Endothelial cell of umbilical vein (primary cell): ENCODE measurements around the gene ITGB2. TPM values are rescaled to one million over a fixed set of nuclear protein-coding genes. Genes with fewer than 3 reads are reported as not detected.

Experiments
- Bru-seq: library from RNA; stranded (reverse); fragments of 400-500 nt; gene quantifications from one replicate; lab custom pipeline; 2021; lab: Mats Ljungman, UMichigan
- BruChase-seq, 2 experiments: library from RNA; stranded (reverse); fragments of 400-500 nt; gene quantifications; one replicate each; lab custom pipeline; 2021; lab: Mats Ljungman, UMichigan
- BruUV-seq: library from RNA; stranded (reverse); fragments of 400-500 nt; replicated peaks from 2 replicates; lab custom pipeline; 2021; lab: Mats Ljungman, UMichigan
- CTCF ChIA-PET: fragments of 300-600, 350-600 bp; sonication (Branson Sonifier 250); formaldehyde crosslinking; loops from one replicate; lab custom pipeline; 2021; ENCODE audit warnings: antibody characterized with exemption, inconsistent platforms; lab: Charles Lee
- POLR2A ChIA-PET: fragments of 300-600, 350-600 bp; sonication (Branson Sonifier 250); formaldehyde crosslinking; loops from one replicate; lab custom pipeline; 2021; ENCODE audit warnings: antibody characterized with exemption, inconsistent platforms; lab: Charles Lee
- DNase-seq: peaks from one replicate; pipeline ENCODE4 v3.0.0-alpha.2; 2011; ENCODE audit warnings: low read depth, low spot score
- FAIRE-seq: peaks from 2 replicates; lab custom pipeline; 2011; peaks lifted over from hg19 to GRCh38; lab: Jason Lieb, UNC
- H2AFZ ChIP-seq: 2 replicates; pipeline ENCODE4 v1.6.0; 2012; ENCODE audit warnings: low read depth, low read length, control low read depth, inconsistent platforms
- H3K27ac ChIP-seq: 2 replicates; pipeline ENCODE4 v1.5.1; 2011; ENCODE audit warnings: low read depth, mild to moderate bottlenecking, control low read depth, low read length, moderate library complexity; ENCODE audit not compliant: insufficient read depth
- H3K27me3 ChIP-seq, 2 experiments: 2 replicates each; pipeline versions ENCODE4 v1.6.0 to v1.6.1; 2011; ENCODE audit warnings: low read length in 2 of 2, mixed read lengths in 1 of 2; ENCODE audit not compliant: control insufficient read depth in 2 of 2, insufficient read depth in 2 of 2
- H3K36me3 ChIP-seq, 2 experiments: 2 replicates in 1 of 2; 3 replicates in 1 of 2; pipeline ENCODE4 v1.5.1; 2011; ENCODE audit warnings: low read length in 2 of 2, mild to moderate bottlenecking in 1 of 2, moderate library complexity in 1 of 2; ENCODE audit not compliant: control insufficient read depth in 2 of 2, insufficient read depth in 2 of 2; ENCODE audit errors: extremely low read depth in 1 of 2
- H3K4me1 ChIP-seq: 3 replicates; pipeline ENCODE4 v1.5.1; 2011; ENCODE audit warnings: mild to moderate bottlenecking, low read length; ENCODE audit not compliant: control insufficient read depth, insufficient read depth; ENCODE audit errors: extremely low read depth
- H3K4me2 ChIP-seq: 2 replicates; pipeline ENCODE4 v1.6.1; 2011; ENCODE audit warnings: low read length, control low read depth, mixed read lengths; ENCODE audit not compliant: insufficient read depth
- H3K4me3 ChIP-seq, 3 experiments: fragments of 200-600 bp in 1 of 3; sonication (generic), shearing (Covaris generic) in 1 of 3; replicated peaks in 1 of 3; 2 replicates each; pipeline ENCODE4 v1.5.1; 2011 to 2016; ENCODE audit warnings: control low read depth in 3 of 3, low read length in 3 of 3, mild to moderate bottlenecking in 2 of 3, inconsistent platforms in 1 of 3, low read depth in 1 of 3, moderate library complexity in 1 of 3; ENCODE audit not compliant: insufficient read depth in 1 of 3
- H3K79me2 ChIP-seq: 2 replicates; pipeline ENCODE4 v1.6.0; 2012; ENCODE audit warnings: low read length, inconsistent platforms; ENCODE audit not compliant: control insufficient read depth, insufficient read depth
- H3K9ac ChIP-seq: replicated peaks from 2 replicates; pipeline ENCODE3; 2011; ENCODE audit warnings: low read length, control low read depth; ENCODE audit not compliant: insufficient read depth; ENCODE audit errors: extremely low read depth
- H3K9me1 ChIP-seq: replicated peaks from 3 replicates; pipeline ENCODE4 v1.6.0; 2011; ENCODE audit warnings: mild to moderate bottlenecking, low read length; ENCODE audit not compliant: control insufficient read depth, insufficient read depth; ENCODE audit errors: extremely low read depth
- H3K9me3 ChIP-seq: replicated peaks from 2 replicates; pipeline ENCODE4 v1.5.1; 2012; ENCODE audit warnings: low read length, inconsistent platforms; ENCODE audit not compliant: control insufficient read depth, insufficient read depth
- H4K20me1 ChIP-seq: replicated peaks from 2 replicates; pipeline ENCODE3; 2011; ENCODE audit warnings: mild to moderate bottlenecking, low read length; ENCODE audit not compliant: control insufficient read depth, insufficient read depth; ENCODE audit errors: extremely low read depth
- CTCF ChIP-seq, 2 donors: IDR thresholded peaks; 1 replicate in 1 of 2; 2 replicates in 1 of 2; pipeline ENCODE4 v1.5.1; 2011; ENCODE audit warnings: low read length in 2 of 2, mild to moderate bottlenecking in 2 of 2, moderate library complexity in 2 of 2, control low read depth in 1 of 2, inconsistent platforms in 1 of 2, low read depth in 1 of 2; ENCODE audit not compliant: insufficient read depth in 1 of 2; ENCODE audit errors: extremely low read depth in 1 of 2
- EZH2 ChIP-seq: IDR thresholded peaks from 2 replicates; pipeline ENCODE4 v1.6.1; 2012; ENCODE audit warnings: borderline replicate concordance, low read depth, mild to moderate bottlenecking, moderate library complexity, low read length, inconsistent platforms; ENCODE audit not compliant: severe bottlenecking
- FOS ChIP-seq: IDR thresholded peaks from 2 replicates; pipeline ENCODE4 v1.6.1; 2011; ENCODE audit warnings: mild to moderate bottlenecking, low read length, moderate library complexity, borderline replicate concordance; ENCODE audit not compliant: insufficient read depth
- GATA2 ChIP-seq: IDR thresholded peaks from 2 replicates; pipeline ENCODE4 v1.7.0; 2011; ENCODE audit warnings: low read depth, mild to moderate bottlenecking, moderate library complexity, mixed read lengths, low read length; ENCODE audit not compliant: insufficient read length, insufficient read depth
- JUN ChIP-seq: IDR thresholded peaks from 2 replicates; pipeline ENCODE4 v1.6.1; 2011; ENCODE audit warnings: borderline replicate concordance, low read depth; ENCODE audit not compliant: insufficient read length, insufficient read depth
- MYC ChIP-seq: IDR thresholded peaks from one replicate; pipeline ENCODE4 v1.6.1; 2011; ENCODE audit warnings: mild to moderate bottlenecking, low read depth, low read length
- POLR2A ChIP-seq: IDR thresholded peaks from 2 replicates; pipeline ENCODE4 v1.6.1; 2012; ENCODE audit warnings: low read depth, mild to moderate bottlenecking, control low read depth, low read length
- POLR2AphosphoS5 ChIP-seq: IDR thresholded peaks from 2 replicates; pipeline ENCODE4 v1.6.1; 2012; ENCODE audit warnings: low read depth, mild to moderate bottlenecking, control low read depth, low read length, moderate library complexity; ENCODE audit not compliant: insufficient read depth
- dilution Hi-C: fragments of 300-500 bp; cut with MboI; formaldehyde crosslinking; loops from one replicate; pipeline ENCODE4 v1.15.0; 2019; ENCODE audit warnings: low sequenced_read_pairs; ENCODE audit not compliant: extremely low pct_ligation_motif_present
- intact Hi-C: fragments of 100-400 bp; cut with micrococcal nuclease; formaldehyde crosslinking; loops from one replicate; pipeline ENCODE4 v1.10.0; 2022
- long read RNA-seq: library from polyadenylated mRNA; stranded (forward); transcript quantifications from one replicate; pipeline ENCODE4 v2.0.0, GENCODE V29; 2021
- polyA minus RNA-seq, 3 experiments: library from RNA; depleted of rRNA, polyadenylated mRNA; stranded (reverse); fragments of >200 nt; gene quantifications; 1 replicate in 1 of 3; 2 replicates in 2 of 3; pipeline ENCODE4 v1.2.3, GENCODE V29; 2011
- polyA plus RNA-seq, 4 experiments: library from polyadenylated mRNA; depleted of rRNA in 3 of 4; stranded (reverse) in 3 of 4; unstranded in 1 of 4; fragments of >200 nt; gene quantifications; 2 replicates each; pipeline versions ENCODE4 v1.2.1 to v1.2.3, GENCODE V29; 2011 to 2012; ENCODE audit warnings: missing spikeins in 1 of 4
- total RNA-seq: library from RNA; stranded (reverse); gene quantifications from 2 replicates; pipeline ENCODE4 v1.2.3, GENCODE V29; 2021
- TF ChIP-seq, protein P1 (sequence below): IDR thresholded peaks from 2 replicates; pipeline ENCODE4 v1.6.1; 2011; ENCODE audit not compliant: insufficient read depth, insufficient read length

ITGB2 gene
- total RNA-seq (0.65 and 0.91 TPM in 2 replicates), polyA plus RNA-seq (0.39 and 0.59 TPM in 2 replicates), polyA minus RNA-seq (0.19 TPM in 1 of 2 replicates, not detected in the other), Bru-seq, nascent RNA (percentile 12 among the genes with signal in this experiment), BruChase-seq, experiment 1, labeled RNA remaining after a 6-hour chase (percentile 7 among the genes with signal in this experiment), BruChase-seq, experiment 2, labeled RNA remaining after a 2-hour chase (not detected)
- polyA plus RNA-seq (2011; cell fraction: cytosol; rRNA removed), result 0.26 and 0.87 TPM in 2 replicates
- 0.30 and 0.48 TPM in 2 replicates for polyA plus RNA-seq (2011; cell fraction: nucleus; rRNA removed)
- polyA plus RNA-seq (2012), result 0.94 and 1.9 TPM in 2 replicates
- polyA minus RNA-seq (2011; cell fraction: cytosol; rRNA and poly(A)+ RNA removed), result 0.72 TPM
- polyA minus RNA-seq (2011; cell fraction: nucleus; rRNA and poly(A)+ RNA removed), result 0.58 TPM in 1 of 2 replicates, not detected in the other
- long read RNA-seq, result 0 reads

- dilution Hi-C loops, result no loop called here
- H2AFZ ChIP-seq, result no peak within 1 kb of the TSS
- H3K4me2 ChIP-seq, result no peak within 1 kb of the TSS
- peaks cover 5 to 8% of the 10 kb centered on the region in 2 experiments for H3K27me3 ChIP-seq
- H3K4me3 ChIP-seq, result no peak within 1 kb of the TSS
- no peak within 1 kb of the TSS for H3K9ac ChIP-seq
- no peaks in the 10 kb centered on the region for H3K36me3 ChIP-seq
- no peaks in the 10 kb centered on the region for H3K79me2 ChIP-seq
- no peaks in the 10 kb centered on the region for H4K20me1 ChIP-seq
- H3K27ac ChIP-seq, result no peak within 1 kb of the TSS
- TF ChIP-seq MYC, result no peak
- TF ChIP-seq POLR2AphosphoS5, result no peak
- TF ChIP-seq POLR2A, result no peak
- TF ChIP-seq FOS, result no peak
- TF ChIP-seq, protein P1, sequence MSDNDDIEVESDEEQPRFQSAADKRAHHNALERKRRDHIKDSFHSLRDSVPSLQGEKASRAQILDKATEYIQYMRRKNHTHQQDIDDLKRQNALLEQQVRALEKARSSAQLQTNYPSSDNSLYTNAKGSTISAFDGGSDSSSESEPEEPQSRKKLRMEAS, result no peak
- no peak for TF ChIP-seq CTCF (IDR thresholded peaks at IDR 0.05; ENCODE audit: extremely low read depth in 1 of 2, insufficient read depth in 1 of 2, low read depth in 1 of 2, low read length in 2 of 2)
- no peak for TF ChIP-seq JUN
- TF ChIP-seq GATA2, result no peak
- no peak for TF ChIP-seq EZH2
- ChIA-PET POLR2A (no interaction called here), CTCF (no interaction called here)
- no peaks in the 10 kb centered on the region for H3K9me3 ChIP-seq
- DNase-seq, result no peak
- no peaks in the 10 kb centered on the region for H3K9me1 ChIP-seq
- H3K4me1 ChIP-seq, result peaks cover 6% of the 10 kb centered on the region
- intact Hi-C loops, result no loop called here
- FAIRE-seq, result no peak
- BruUV-seq, result no TSS peak
These were observed at the start of gene ITGB2 for GRCh38 chr21:44920694-44921604. ITGB2 (minus strand) TSS chr21:44920899; CDS start chr21:44910782, 10,117 bp downstream.
